ENCODE data around the gene CCDC158.
"Not testable (repeated sequence)": the region's sequence is repeated elsewhere in the genome, so short reads cannot be mapped to it uniquely, and the experiment has no call there.

Gene CCDC158

GRCh38 chr4:76307660-76308014 lies 113.3 kb downstream of the CCDC158 start:
- DNase-seq = no peak

- DNase-seq = peak; percentile 8
Observed at GRCh38 chr4:76306882-76307659, 113.9 kb downstream of the CCDC158 start.

GRCh38 chr4:76305971-76306881 lies 114.7 kb downstream of the CCDC158 start, which contains the start of gene STBD1:
TSS of gene STBD1 (plus strand) at chr4:76306733. CDS start at chr4:76306770, 37 bp downstream.
- peak; percentile 34 for DNase-seq

GRCh38 chr4:76305033-76305687 lies 115.8 kb downstream of the CCDC158 start:
- DNase-seq = no peak

GRCh38 chr4:76302826-76303438 lies 118.0 kb downstream of the CCDC158 start:
- DNase-seq = no peak

GRCh38 chr4:76301775-76302162 lies 119.2 kb downstream of the CCDC158 start:
- no peak for DNase-seq

- DNase-seq = no peak
Observed at GRCh38 chr4:76301068-76301774, 119.7 kb downstream of the CCDC158 start.

GRCh38 chr4:76300012-76300411 lies 120.9 kb downstream of the CCDC158 start:
- no peak for DNase-seq

- DNase-seq = no peak
Observed at GRCh38 chr4:76298227-76298626, 122.7 kb downstream of the CCDC158 start.

GRCh38 chr4:76296286-76296820 lies 124.6 kb downstream of the CCDC158 start:
- DNase-seq = no peak

GRCh38 chr4:76293772-76294171 lies 127.2 kb downstream of the CCDC158 start:
- no peak for DNase-seq

GRCh38 chr4:76292730-76293129 lies 128.2 kb downstream of the CCDC158 start:
- no peak for DNase-seq

- not testable (repeated sequence) for DNase-seq
Observed at GRCh38 chr4:76287811-76288210, 133.1 kb downstream of the CCDC158 start.

- DNase-seq = no peak
Observed at GRCh38 chr4:76283900-76284299, 137.0 kb downstream of the CCDC158 start.

GRCh38 chr4:76282941-76283689 lies 137.8 kb downstream of the CCDC158 start:
- DNase-seq = no peak

GRCh38 chr4:76281594-76281993 lies 139.3 kb downstream of the CCDC158 start:
- DNase-seq = not testable (repeated sequence)

GRCh38 chr4:76280488-76281441 lies 140.2 kb downstream of the CCDC158 start:
- no peak for DNase-seq

GRCh38 chr4:76279462-76279861 lies 141.5 kb downstream of the CCDC158 start:
- no peak for DNase-seq

- no peak for DNase-seq
Observed at GRCh38 chr4:76278583-76278982, 142.4 kb downstream of the CCDC158 start.

GRCh38 chr4:76277667-76278066 lies 143.3 kb downstream of the CCDC158 start:
- DNase-seq = no peak

All from midbrain (tissue), 1 donor.